Right cardiac atrium (tissue), 5 donors: ENCODE measurements around the gene C1orf74. TPM values are rescaled to one million over a fixed set of nuclear protein-coding genes. Genes with fewer than 3 reads are reported as not detected.
A peak's percentile ranks its signal among the peaks of the same experiment; 100 is the strongest.

ENCODE experiments used
- ATAC-seq, 2 donors: fragments of 200-7000 bp; cut with Tn5 transposase; one replicate each; pipeline versions ENCODE4 v1.8.0 to v1.9.1; 2020; ENCODE audit warnings: moderate library complexity in 2 of 2, mild to moderate bottlenecking in 1 of 2
- DNase-seq, 3 donors: peaks; one replicate each; pipeline ENCODE4 v3.0.0-alpha.2; 2020
- H3K27ac ChIP-seq: one replicate; pipeline ENCODE4 v1.5.1; 2013; ENCODE audit warnings: mild to moderate bottlenecking, low read length, control low read depth, moderate library complexity
- H3K27me3 ChIP-seq: one replicate; pipeline ENCODE4 v1.6.1; 2013; ENCODE audit not compliant: control insufficient read depth, insufficient read depth
- H3K4me1 ChIP-seq: one replicate; pipeline ENCODE4 v1.6.1; 2013; ENCODE audit warnings: low read length; ENCODE audit not compliant: control insufficient read depth, insufficient read depth
- H3K4me3 ChIP-seq: one replicate; pipeline ENCODE4 v1.5.1; 2013; ENCODE audit warnings: low read length, control low read depth
- H3K9me3 ChIP-seq: one replicate; pipeline ENCODE4 v1.6.1; 2013; ENCODE audit warnings: low read length; ENCODE audit not compliant: control insufficient read depth
- WGBS: extraction: QIAGEN DNeasy Blood & Tissue Kit; methylation state at CpG from one replicate; pipeline ENCODE4 v1.1.7; 2013; 5-methylcytosine and 5-hydroxymethylcytosine counted together
- intact Hi-C, 4 donors: fragments of 100-400 bp; cut with DNase I; formaldehyde crosslinking; loops; one replicate each; pipeline versions ENCODE4 v1.11.0 to v1.14.0; 2022 to 2023
- polyA plus RNA-seq: library from polyadenylated mRNA; stranded (reverse); fragments of 200-250 nt; gene quantifications from one replicate; pipeline ENCODE4 v1.2.3, GENCODE V29; 2013
- total RNA-seq, 4 donors: library from RNA; stranded (reverse); fragmentation: NEBNext Ultra II Directional; extraction: Animal tissue kit (Norgen Biotek cat#: 25700); gene quantifications; one replicate each; pipeline ENCODE4 v1.2.1, GENCODE V29; 2021
- donor health status: healthy with polysubstance abuse.
- donor health status: DM: no; HTN: yes; CAD: no.
- donor health status: DM: no; HTN: no; CAD: no.
- donor health status: DM: no; HTN: yes; CAD: no; lungs with severe emphysema.
- donor health status: DM: yes; HTN: yes; CAD: no.

Gene C1orf74
- total and polyA plus RNA-seq, 5 donors: 1.4 to 3.3 (median 2.6) TPM

DNA sequence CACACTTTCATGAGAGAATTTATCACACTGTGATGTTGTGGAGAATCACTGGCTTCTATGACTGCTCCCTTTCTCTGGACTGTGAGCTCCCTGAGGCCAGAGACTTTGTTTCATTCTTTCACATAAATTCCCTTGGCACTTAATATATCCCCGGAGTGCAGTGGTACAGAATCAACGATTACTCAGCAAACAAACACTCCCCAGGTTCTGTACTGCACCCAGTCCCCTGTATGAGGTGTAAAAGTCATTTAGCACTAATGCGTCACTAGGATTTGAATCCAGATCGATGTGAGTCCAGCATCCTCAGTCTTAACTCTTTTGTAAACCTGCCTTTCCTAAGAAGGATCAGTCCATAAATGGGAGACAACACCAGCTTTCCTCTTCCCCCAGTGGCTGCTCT is 36.6 kb upstream of the C1orf74 start:
- WGBS: 78% methylated on average over 4 of the region's 4 CpGs
- no peaks in the 10 kb centered on the region for H3K9me3 ChIP-seq
- H3K27ac ChIP-seq: no peak overlapping the region
- intact Hi-C loops: loop anchor here in 1 of 4 donors (10.0 kb wide), 1 partner anchor 236 kb away; the partner anchor contains the start of gene CAMK1G
- no peak overlapping the region for H3K4me3 ChIP-seq
- ATAC-seq (no peak), DNase-seq (no peak)
- no peaks in the 10 kb centered on the region for H3K27me3 ChIP-seq
- H3K4me1 ChIP-seq: no peaks in the 10 kb centered on the region

DNA sequence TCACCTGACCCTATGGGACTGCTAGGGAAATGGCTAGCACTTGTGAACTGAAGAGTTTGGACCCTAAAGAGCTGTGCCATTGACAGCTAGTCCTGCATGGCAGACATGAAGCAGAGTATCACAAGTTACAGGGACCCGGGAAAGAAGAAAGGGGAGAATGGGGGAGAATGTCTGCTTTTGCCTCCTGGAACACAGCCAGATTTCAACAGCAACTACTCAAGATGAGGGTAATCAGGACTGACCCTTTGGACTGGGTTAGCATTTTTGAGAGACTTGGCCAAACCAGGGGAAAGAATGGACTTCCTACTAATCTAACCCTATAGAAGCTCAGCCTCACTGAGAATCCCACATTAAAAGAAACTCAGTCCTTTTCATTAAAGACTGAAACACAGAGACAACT is 34.7 kb upstream of the C1orf74 start:
- DNase-seq: no peak
- intact Hi-C loops: no loop called here
- no peaks in the 10 kb centered on the region for H3K9me3 ChIP-seq
- H3K27ac ChIP-seq: no peak overlapping the region
- H3K4me3 ChIP-seq: no peak overlapping the region
- 22% methylated on average over 1 of the region's 1 CpG for WGBS
- H3K4me1 ChIP-seq: no peaks in the 10 kb centered on the region
- no peaks in the 10 kb centered on the region for H3K27me3 ChIP-seq
- ATAC-seq: no peak

DNA sequence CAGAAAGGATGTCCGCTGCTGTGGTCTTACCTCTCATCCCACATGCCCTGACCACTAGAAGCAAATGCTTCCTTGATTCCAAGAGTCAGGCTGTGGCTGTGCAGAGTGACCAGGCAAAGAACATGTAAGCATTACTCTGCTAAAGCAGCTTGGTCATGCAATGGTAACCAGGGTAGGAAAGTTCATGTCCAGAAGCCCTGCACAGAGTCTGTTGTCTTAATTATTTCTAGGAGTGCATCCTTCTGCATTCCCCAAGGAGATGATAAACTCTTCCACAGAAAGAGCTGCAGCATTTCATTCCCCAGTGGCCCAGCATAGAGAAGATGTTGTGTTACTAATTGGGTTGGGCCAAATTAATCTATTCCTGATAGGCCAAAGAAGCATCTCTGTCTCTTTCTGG is 33.3 kb upstream of the C1orf74 start:
- WGBS: 87% methylated on average over 1 of the region's 1 CpG
- H3K27ac ChIP-seq: no peak overlapping the region

DNA sequence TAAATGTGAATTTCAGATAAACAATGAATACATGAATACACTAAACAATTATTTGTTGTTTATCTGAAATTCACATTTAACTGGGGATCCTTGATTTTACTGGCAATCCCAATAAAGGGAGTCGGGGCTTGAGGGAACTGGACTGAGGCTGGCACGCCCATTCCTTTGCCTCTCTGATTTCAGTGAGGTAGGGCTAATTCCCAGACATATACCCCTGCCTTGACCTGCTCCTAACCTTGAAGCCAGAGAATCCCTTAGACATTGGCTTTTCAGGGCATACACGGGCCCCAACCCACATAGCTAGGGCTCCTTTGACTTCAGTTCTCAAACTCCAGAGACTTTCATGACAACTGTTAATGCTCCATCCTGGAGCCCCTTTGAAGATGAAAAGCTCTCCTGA is 32.6 kb upstream of the C1orf74 start:
- H3K4me3 ChIP-seq: no peak overlapping the region
- DNase-seq (no peak), ATAC-seq (no peak)
- no peaks in the 10 kb centered on the region for H3K4me1 ChIP-seq
- 76% methylated on average over 3 of the region's 3 CpGs for WGBS
- intact Hi-C loops: no loop called here
- no peaks in the 10 kb centered on the region for H3K27me3 ChIP-seq
- H3K9me3 ChIP-seq: no peaks in the 10 kb centered on the region
- H3K27ac ChIP-seq: no peak overlapping the region

More for the DNA sequence above, 33.3 kb upstream of the C1orf74 start:
- no peaks in the 10 kb centered on the region for H3K4me1 ChIP-seq
- H3K4me3 ChIP-seq: no peak overlapping the region
- ATAC-seq (no peak), DNase-seq (no peak)
- H3K27me3 ChIP-seq: no peaks in the 10 kb centered on the region
- intact Hi-C loops: no loop called here
- H3K9me3 ChIP-seq: no peaks in the 10 kb centered on the region

DNA sequence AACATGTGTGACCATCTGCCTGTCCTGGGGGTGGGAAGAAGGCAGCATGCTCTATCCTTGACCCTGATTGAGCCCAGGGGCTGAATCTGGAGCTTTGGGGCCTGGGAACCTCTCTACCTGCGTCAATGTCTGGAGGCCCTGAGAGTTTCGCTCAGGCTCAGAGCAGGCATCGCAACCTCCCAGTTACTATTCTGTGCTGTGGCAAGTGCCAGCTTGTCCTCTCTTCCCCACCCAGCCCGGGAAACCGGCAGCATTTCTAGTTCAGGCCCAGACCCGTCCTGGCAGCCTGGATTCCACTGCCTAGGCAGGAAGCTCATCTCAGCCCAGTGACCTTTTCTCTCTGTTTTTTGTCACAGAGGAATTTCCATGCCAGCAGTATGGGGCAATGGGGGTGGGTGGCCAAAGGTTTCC is 31.6 kb upstream of the C1orf74 start:
- ATAC-seq: peak in 1 of 2 donors; percentile 19
- intact Hi-C loops: no loop called here
- DNase-seq: no peak
- 73% methylated on average over 6 of the region's 6 CpGs for WGBS
- H3K27ac ChIP-seq: no peak overlapping the region
- H3K27me3 ChIP-seq: no peaks in the 10 kb centered on the region
- H3K4me1 ChIP-seq: no peaks in the 10 kb centered on the region
- no peaks in the 10 kb centered on the region for H3K9me3 ChIP-seq
- H3K4me3 ChIP-seq: no peak overlapping the region

DNA sequence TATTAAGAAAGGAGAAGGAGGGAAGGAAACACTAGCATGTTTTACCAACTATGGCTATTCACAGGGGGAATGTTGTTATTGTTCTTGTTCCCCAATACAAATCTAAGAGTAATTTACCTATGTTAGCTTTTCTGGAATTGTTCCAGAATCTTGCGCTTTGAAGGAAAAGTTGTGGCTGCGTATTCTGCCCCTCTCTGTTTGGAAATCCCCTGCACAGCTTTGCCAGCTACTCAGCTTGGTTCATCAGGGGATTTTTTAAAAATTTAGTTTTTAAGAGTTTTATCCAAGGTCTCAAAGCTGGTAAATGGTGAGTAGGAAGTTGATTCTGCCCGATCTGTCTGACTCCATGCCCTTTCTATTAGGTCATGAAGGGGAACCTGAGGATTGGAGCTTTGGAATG is 31.1 kb upstream of the C1orf74 start:
- Histone ChIP-seq H3K9me3 (no peaks in the 10 kb centered on the region), H3K27me3 (no peaks in the 10 kb centered on the region), H3K27ac (no peak overlapping the region), H3K4me1 (no peaks in the 10 kb centered on the region), H3K4me3 (no peak overlapping the region)
- no peak for ATAC-seq
- no peak for DNase-seq
- WGBS: 75% methylated on average over 3 of the region's 3 CpGs
- intact Hi-C loops: no loop called here

DNA sequence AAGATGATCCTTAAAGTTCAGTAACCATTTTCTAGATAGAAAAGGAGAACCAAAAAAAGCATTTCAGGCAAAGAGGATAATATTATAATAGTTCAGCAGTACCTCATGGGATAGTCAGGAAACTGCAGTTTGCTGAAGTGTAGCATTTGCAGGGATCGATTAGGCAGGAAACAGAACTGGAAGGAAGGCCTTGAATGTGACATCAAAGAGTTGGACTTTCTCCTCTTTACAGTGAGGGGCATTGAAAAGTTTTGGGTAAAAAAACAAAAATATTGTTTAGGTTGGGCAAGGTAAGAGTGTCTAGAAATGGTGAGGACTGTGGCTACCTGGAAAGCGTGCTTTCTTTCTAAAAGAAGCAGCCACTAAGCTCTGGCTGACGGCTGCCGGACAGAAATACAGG is 29.5 kb upstream of the C1orf74 start:
- Histone ChIP-seq H3K4me1 (no peaks in the 10 kb centered on the region), H3K9me3 (no peaks in the 10 kb centered on the region), H3K27ac (no peak overlapping the region), H3K27me3 (no peaks in the 10 kb centered on the region), H3K4me3 (no peak overlapping the region)
- intact Hi-C loops: no loop called here
- ATAC-seq: no peak
- DNase-seq: no peak
- WGBS: 87% methylated on average over 4 of the region's 4 CpGs

DNA sequence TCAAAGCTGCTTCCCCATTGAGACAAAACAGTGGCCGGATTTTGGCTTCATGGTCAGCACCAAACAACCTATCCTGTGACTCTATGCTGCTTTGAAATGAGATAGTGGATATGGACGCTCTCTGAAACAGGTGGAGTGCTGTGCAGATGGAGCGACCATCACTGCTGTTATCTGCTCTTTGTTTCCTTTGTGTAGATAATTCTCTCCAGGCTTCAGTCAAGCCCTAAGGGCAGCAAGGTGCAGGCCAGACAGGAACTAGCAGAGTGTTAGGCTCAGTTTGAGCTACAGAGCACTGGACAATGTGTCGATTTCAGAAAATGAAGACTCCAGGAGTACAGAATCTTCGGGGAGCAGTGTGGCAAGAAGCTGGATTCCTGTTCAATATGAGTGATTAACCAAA is 26.4 kb upstream of the C1orf74 start:
- Histone ChIP-seq H3K9me3 (no peaks in the 10 kb centered on the region), H3K27ac (no peak overlapping the region), H3K27me3 (no peaks in the 10 kb centered on the region), H3K4me3 (no peak overlapping the region), H3K4me1 (peaks cover 4% of the 10 kb centered on the region)
- intact Hi-C loops: no loop called here
- DNase-seq (no peak), ATAC-seq (no peak)
- 78% methylated on average over 5 of the region's 5 CpGs for WGBS

DNA sequence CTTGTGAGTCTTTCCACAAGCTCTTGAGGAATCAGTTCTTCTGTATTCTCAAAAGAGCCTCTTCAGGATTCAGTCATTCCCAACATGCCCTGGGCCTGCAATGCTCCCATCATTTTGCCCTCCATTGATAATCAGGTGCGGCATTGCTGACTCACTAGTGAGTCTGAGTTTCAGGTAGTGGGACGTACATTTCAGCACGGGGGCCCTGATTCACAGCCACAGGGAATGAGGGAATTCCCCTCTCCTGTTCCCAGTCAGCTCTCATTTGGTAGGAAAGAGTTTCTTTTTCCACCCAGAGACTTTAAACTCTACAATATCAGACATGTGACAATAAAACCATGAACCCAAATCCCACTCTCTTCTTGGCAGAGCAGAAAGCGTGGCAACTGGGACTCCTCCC is 25.3 kb upstream of the C1orf74 start:
- intact Hi-C loops: no loop called here
- no peak overlapping the region for H3K27ac ChIP-seq
- peaks cover 4% of the 10 kb centered on the region for H3K4me1 ChIP-seq
- H3K9me3 ChIP-seq: no peaks in the 10 kb centered on the region
- WGBS: 92% methylated on average over 4 of the region's 4 CpGs
- H3K4me3 ChIP-seq: no peak overlapping the region
- DNase-seq (no peak), ATAC-seq (no peak)
- H3K27me3 ChIP-seq: no peaks in the 10 kb centered on the region

DNA sequence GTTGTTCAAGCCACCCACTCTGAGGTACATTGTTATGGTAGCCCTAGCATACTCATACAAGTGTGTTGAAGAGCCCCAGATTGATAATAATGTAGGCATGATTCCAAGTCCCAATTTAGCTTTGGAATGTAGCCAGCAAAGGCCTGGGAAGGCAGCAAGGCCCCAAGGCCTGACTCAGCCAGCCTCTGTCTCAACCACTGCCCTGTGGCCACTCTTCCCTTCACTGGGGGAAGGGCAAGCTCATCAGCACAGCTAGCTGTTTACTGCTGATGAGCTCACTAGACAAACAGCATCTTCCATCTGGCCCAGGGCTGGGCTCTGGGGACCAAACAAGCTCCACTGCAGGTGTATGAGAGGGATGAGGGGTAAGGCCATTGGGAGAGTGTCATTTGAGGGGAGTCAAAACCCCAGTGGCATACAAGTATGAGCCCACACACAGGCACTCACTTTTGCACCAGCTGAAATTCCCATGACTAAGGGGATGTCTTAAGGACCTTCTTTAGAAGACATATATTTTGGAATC is 23.8 kb upstream of the C1orf74 start:
- intact Hi-C loops: no loop called here
- Histone ChIP-seq H3K4me3 (no peak overlapping the region), H3K4me1 (peaks cover 4% of the 10 kb centered on the region), H3K27me3 (no peaks in the 10 kb centered on the region), H3K27ac (peak overlapping the region; percentile 87), H3K9me3 (no peaks in the 10 kb centered on the region)
- peak; percentile 44 to 72 (median 71) for DNase-seq
- ATAC-seq: peak; percentile 73 to 79

DNA sequence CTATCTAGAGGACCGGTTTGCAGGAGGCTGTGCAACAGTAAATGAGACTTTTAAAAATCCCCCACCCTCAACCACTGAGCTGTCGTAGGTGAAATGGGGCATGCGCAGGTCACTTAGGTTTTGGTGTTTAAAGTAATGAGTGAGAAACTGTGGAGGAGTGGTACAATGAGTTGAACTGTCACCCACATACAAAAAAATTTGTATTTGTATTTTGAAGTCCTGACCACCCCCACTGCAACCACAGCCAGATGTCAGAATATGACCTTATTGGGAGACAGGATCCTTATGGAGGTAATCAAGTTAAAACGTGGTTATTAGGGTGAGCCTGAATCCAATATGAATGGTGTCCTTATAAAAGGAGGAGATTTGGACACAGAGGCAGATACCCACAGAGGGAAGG is 23.1 kb upstream of the C1orf74 start:
- DNase-seq (no peak), ATAC-seq (no peak)
- no peaks in the 10 kb centered on the region for H3K9me3 ChIP-seq
- WGBS: 77% methylated on average over 4 of the region's 4 CpGs
- peaks cover 4% of the 10 kb centered on the region for H3K4me1 ChIP-seq
- H3K27me3 ChIP-seq: no peaks in the 10 kb centered on the region
- H3K27ac ChIP-seq: no peak overlapping the region
- no peak overlapping the region for H3K4me3 ChIP-seq
- intact Hi-C loops: no loop called here
